ENCODE data around the gene CAPN13.

GRCh38 chr2:30826916-30827315, 19.7 kb upstream of the CAPN13 start:
- TF ChIP-seq CTCF (IDR thresholded peaks at IDR 0.05; ENCODE audit: insufficient read depth, low read depth, low read length) (no peak), EZH2 (IDR thresholded peaks at IDR 0.05; ENCODE audit: insufficient read depth, low read length) (no peak)
